ENCODE data around the gene RALGPS1.
A peak's percentile ranks its signal among the peaks of the same experiment; 100 is the strongest.

The RALGPS1 gene

GRCh38 chr9:127193483-127193882 is 278.9 kb downstream of the RALGPS1 start:
- DNase-seq: no peak

DNA sequence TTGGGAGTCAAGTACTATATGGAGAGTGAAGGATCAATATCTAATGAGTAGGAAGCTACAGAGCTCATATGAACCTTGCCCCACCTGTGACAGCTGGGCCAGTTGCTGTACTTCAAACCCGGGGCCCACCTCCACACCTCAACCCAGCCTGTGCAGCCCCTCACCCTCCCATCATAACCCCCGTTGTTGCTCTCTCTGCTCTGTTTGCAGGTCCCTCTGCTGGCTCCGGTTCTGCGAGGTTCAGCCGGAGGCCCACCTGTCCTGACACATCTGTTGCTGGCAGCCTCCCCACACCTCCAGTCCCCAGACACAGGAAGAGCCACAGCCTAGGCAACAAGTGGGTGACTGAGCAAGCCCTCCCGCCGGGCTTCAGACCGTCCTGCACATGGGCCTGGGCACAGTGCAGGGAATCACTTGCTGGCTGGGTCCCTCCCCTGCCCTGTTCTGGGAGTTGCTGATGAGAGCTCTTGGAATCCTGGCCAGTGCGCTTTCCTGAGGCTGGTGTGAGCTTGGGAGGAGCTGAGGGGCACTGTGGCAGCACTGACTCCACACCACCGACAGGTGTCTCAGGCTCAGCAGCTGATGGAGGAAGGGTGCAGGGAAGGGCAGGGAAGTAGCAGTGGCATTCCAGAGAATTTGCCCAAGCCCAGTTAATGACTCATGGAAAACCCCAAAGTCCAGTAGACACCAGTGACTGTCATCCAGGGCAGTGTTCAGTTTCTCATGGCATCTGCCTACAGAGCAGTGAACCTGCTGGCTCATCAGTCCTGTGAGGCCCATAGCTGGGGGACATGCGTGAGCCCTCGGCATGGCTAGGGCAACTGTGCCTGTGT is 280.5 kb downstream of the RALGPS1 start:
- DNase-seq: no peak

GRCh38 chr9:127195976-127196825 is 281.6 kb downstream of the RALGPS1 start:
- DNase-seq: no peak

DNA sequence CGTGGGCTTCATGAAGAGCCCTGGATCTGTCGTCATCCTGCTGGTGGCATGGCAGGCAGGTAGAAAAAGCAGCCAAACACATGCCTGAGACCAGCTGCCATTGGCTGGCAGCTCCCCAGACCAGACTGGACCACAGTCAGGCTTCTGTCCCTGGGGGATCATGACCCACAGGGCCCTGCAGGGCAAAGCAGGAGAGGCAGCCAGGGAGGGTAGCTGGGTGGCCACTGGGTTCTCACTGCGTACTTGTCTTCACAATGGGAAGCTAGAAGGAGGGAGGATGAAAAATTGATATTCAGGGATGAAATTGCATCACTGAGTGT is 282.2 kb downstream of the RALGPS1 start:
- peak in 1 of 14 donors; percentile 47 for DNase-seq

DNA sequence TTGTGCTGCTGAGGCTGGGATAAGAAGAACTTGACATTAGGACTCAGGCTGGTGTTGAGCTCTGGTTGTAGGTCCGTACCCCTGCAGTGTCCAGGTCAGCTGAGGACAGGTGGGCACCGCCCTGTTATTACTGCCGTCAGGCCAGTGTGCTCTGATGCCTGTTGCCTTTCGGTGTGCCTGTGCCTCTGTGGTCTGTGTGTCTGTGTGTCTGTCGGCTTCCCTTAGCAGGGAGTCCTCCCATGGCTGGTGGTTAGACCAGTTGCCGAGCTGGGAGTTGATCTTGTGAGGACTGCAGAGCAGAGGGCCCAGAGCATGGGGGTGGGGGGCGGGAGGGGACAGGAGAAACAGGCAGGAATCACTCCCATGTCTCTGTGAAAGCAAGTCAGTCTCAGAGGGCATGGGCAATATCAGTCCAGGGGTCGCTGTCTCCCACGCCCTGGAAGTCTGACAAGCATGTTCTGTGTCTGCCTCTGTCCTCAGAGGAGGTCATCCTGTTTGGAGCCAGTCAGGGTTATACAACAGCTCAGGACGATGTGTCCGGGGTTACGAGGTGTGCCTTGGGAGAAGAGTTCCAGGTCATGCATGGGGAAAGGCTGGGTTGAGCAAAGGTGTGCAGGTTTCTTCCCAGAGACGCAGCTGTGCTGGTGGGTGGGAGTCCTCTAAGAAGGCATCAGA is 282.7 kb downstream of the RALGPS1 start:
- no peak for DNase-seq

DNA sequence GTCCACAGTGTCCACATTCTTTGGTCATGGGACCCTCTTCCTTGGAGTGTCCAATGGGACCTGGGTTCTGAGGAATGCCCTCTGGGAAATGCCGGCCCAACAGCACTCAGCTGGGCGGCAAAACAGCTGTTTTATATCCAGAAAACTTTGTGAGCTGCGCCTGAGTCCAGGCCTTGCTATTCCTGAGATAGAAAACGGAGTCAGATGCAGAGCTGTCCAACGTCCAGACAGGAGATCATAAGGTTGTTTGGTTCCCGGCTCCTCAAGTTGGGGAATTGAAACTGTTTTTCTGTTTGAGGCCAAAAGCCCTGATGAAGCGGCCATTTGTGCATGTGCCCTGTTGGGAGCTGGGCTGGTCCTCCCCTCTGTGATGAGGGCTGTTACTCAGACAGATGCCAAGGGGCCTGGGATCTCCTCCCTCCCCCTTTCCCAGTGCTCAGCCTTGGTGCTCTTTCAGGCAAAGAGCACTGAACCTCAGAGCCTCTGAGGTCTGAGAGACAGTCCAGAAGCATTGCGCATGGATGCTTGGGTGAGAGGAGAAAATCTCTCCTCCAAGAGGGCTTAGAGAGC is 283.4 kb downstream of the RALGPS1 start:
- no peak for DNase-seq

GRCh38 chr9:127198587-127198986 is 284.0 kb downstream of the RALGPS1 start:
- DNase-seq: no peak

GRCh38 chr9:127199001-127199791 is 284.6 kb downstream of the RALGPS1 start:
- DNase-seq: peak in 12 of 14 donors; percentile 35 to 76 (median 60)

GRCh38 chr9:127200106-127200862 is 285.7 kb downstream of the RALGPS1 start:
- DNase-seq: peak in 1 of 14 donors; percentile 59

GRCh38 chr9:127201071-127201541 is 286.5 kb downstream of the RALGPS1 start:
- DNase-seq: peak in 1 of 14 donors; percentile 73

- DNase-seq: no peak
Observed at GRCh38 chr9:127201731-127202130, 287.1 kb downstream of the RALGPS1 start.

DNA sequence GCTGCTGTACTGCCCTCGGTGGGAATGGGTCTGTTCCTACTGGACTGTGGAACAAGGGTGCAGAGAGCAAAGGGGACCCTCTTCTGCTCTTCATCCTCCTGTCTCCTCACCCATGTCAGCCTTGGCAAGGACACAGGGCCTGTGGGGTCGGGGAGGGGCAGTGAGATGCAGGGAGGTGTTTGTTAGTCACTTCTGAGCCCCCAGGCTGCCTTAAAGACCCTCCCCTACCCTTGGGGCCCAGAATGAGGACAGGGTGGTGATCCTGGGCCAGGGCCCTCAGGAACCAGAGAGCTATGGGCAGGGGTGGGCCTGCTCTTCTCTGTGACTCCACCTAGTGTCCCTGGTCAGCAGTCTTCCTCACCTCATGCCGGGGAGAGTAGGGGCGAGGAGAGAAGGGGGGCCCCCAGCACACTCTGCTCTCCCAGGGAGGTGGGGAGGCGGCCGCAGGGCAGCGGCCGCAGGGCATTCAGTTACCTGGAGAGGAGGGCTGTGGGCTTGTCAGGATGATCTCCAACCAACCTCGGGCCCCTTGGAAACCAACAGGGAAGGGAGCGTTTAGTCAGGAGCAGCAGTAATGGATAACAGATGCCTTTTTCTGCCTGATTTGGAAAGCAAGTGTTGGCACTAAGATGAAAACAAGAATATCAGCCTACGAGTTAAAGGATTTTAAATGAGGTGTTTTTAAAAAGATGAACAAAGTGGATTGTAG is 288.0 kb downstream of the RALGPS1 start:
- peak in 1 of 14 donors; percentile 59 for DNase-seq

- DNase-seq: no peak
Observed at GRCh38 chr9:127203681-127204327, 289.2 kb downstream of the RALGPS1 start.

DNA sequence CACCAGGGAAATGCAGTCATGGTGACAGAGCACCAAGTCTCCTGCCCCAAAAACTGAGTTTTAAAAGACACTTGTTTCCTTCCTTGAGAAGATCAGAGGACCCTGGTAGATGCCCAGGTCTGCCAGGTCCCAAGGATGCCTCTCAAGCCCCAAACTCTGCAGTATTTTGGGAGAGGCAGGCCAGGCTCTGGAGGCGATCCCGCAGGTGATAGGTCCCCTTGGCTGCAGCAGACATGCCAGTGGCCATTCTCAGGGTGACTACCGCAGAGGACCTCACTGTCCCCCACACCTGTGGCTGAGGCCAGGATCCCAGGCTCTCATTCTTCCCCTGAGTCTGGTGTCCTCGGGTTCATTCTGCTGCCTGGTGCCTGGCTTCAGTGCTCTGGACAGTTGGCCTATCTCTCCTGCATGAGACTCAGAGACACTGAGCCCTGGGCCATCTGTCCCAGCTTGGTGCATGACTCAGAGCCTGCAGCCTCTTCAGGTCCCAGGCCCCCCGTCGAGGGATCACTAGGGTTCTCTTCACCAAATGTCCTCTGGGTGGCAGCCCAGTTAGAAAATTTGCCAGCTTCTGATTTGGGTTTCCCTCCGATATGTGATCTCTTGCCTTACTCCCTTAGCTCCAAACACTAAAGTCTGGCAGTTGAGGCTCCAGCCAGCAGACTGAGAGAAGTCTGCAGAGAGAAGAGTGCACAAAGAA is 290.3 kb downstream of the RALGPS1 start:
- peak in 2 of 14 donors; percentile 27 to 85 for DNase-seq

GRCh38 chr9:127205952-127206351 is 291.4 kb downstream of the RALGPS1 start:
- DNase-seq: no peak

DNA sequence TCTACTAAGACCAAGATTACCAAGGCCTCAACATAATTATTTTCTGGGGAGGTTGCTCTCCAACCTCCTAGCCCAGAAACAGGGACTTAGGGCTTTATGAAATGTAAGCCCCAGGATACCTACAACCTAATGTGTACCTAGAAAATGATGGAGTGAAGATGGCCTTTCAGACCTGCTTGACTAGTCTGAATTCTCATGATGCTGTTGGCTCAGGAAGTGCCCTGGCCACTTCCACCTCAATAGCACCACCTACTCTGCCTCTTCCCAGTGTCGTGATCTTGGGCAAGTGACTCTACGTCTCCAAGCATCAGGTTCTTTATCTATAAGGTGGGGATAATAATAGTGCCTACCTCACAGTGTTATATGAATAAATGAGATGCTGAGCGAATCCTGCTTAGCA is 292.1 kb downstream of the RALGPS1 start:
- no peak for DNase-seq

DNA sequence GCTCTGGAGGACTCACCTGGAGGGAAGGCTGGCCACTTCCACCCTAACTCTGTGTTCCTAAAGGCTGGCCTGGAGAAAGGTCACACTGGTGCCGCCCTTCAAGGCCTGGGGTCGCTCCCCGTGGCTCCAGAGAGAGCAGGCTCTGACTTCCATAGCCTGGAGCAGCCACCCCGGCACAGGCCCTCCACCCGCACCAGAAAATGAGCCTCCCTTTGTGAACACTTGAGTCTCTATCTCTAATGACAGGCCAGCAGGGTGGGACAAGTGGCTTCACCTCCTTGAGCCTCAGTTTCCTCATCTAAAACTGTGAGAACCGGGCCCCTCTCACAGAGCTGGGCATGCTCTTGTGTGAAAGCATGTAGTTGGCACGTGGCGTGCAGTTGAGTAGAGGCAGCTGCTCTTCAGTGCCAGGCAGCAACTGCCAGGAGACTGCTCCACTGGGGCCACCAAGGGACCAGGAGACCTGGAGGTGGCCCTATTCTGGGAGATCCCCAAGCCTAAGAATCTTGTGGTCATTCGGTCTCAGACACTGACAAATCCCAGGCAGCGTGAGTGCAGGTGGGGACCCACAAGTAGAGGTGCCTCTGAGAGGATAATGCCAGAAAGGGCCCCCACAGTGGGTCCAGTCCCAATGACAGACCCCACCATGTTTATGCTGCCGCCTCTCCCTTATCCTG is 293.3 kb downstream of the RALGPS1 start:
- no peak for DNase-seq

DNA sequence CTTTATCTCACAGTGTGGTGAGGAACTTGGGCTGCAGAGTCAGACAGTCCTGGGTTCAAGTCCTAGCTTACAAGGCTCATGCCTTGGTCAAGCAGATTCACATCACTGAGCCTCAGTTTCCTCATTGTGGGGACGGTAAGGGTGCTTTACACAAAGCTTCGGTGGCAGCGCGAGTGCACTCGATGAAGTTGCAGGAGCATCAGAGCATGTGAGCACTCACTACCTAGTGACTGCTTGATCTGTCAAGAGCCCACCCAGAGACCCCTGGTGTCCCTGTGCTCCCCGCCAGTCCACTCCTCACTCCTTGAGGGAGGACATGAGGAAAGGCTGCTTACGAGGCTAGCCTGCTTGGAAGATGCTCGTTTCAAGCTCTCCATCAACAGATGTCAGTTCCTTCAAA is 293.8 kb downstream of the RALGPS1 start:
- no peak for DNase-seq

All from C1 segment of cervical spinal cord (tissue), 14 donors.